ENCODE data around the gene CTNNA1. TPM values are rescaled to one million over a fixed set of nuclear protein-coding genes. Genes with fewer than 3 reads are reported as not detected.

CTNNA1 gene
- total and polyA plus RNA-seq, 2 of the 8 experiments (the other 6 are each of a cell fraction or from before 2014, with no cell fraction given), result 115 to 349 TPM

- TF ChIP-seq POU5F1 (IDR thresholded peaks at IDR 0.05; ENCODE audit: low read depth, low read length), result no peak
- TF ChIP-seq SRF (IDR thresholded peaks at IDR 0.05; ENCODE audit: low read depth, low read length), result no peak
- no peak for TF ChIP-seq HDAC2 (IDR thresholded peaks at IDR 0.05; ENCODE audit: borderline replicate concordance in 1 of 2, low read depth in 2 of 2, low read length in 2 of 2)
Measured at GRCh38 chr5:138869038-138869437, 115.8 kb downstream of the CTNNA1 start (continued).
